Right ventricle myocardium inferior (tissue), 1 donor: ENCODE data around the gene GATA6. TPM values are rescaled to one million over a fixed set of nuclear protein-coding genes. Genes with fewer than 3 reads are reported as not detected.
A peak's percentile ranks its signal among the peaks of the same experiment; 100 is the strongest.

ENCODE experiments used
- ATAC-seq: fragments of 200-7000 bp; cut with Tn5 transposase; one replicate; pipeline ENCODE4 v1.9.1; 2020; ENCODE audit warnings: mild to moderate bottlenecking, moderate library complexity
- DNase-seq: peaks from one replicate; pipeline ENCODE4 v3.0.0; 2021; ENCODE audit errors: missing footprints
- intact Hi-C: fragments of 100-400 bp; cut with DNase I; formaldehyde crosslinking; loops from one replicate; pipeline ENCODE4 v1.11.0; 2022
- total RNA-seq: library from RNA; stranded (reverse); fragmentation: NEBNext Ultra II Directional; extraction: Animal tissue kit (Norgen Biotek cat#: 25700); gene quantifications from one replicate; pipeline ENCODE4 v1.2.1, GENCODE V29; 2021
- donor health status: DM: no; HTN: yes; CAD: no; lungs with severe emphysema.

The GATA6 gene
- total RNA-seq, 1 donor from 2014 or later: 56.3 TPM

GRCh38 chr18:22165049-22165602 is 4.3 kb upstream of the GATA6 start:
- ATAC-seq: no peak
- DNase-seq: no peak
- intact Hi-C loops: loop anchor here (5.0 kb wide), 4 partner anchors 248 to 547 kb away; no protein-coding TSS in a partner anchor

DNA sequence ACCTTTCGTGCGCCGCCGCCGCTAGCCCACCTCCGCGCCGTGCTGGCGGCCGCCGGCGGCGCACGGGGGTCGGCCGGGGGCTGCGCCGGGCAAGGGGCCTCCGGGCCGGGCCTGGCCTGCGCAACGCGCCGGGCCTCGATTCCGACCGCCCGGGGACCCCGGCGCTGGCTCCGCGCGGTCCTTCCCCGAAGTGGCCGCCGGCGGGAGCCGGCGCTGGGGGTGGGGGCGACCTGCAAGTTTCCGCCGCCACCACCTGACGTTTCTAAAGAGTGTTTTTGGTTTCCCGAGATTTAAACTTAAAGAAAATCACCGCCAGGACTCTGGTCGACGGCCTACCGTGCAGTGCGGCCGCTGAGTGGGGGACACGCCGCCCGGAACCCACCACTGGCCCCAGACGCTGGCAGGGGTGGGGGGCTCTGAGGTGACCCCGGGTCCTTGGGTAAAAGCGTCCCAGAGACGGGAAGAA is 3.8 kb upstream of the GATA6 start:
- no peak for DNase-seq
- no peak for ATAC-seq
- intact Hi-C loops: loop anchor here (5.0 kb wide), 4 partner anchors 248 to 547 kb away; no protein-coding TSS in a partner anchor

DNA sequence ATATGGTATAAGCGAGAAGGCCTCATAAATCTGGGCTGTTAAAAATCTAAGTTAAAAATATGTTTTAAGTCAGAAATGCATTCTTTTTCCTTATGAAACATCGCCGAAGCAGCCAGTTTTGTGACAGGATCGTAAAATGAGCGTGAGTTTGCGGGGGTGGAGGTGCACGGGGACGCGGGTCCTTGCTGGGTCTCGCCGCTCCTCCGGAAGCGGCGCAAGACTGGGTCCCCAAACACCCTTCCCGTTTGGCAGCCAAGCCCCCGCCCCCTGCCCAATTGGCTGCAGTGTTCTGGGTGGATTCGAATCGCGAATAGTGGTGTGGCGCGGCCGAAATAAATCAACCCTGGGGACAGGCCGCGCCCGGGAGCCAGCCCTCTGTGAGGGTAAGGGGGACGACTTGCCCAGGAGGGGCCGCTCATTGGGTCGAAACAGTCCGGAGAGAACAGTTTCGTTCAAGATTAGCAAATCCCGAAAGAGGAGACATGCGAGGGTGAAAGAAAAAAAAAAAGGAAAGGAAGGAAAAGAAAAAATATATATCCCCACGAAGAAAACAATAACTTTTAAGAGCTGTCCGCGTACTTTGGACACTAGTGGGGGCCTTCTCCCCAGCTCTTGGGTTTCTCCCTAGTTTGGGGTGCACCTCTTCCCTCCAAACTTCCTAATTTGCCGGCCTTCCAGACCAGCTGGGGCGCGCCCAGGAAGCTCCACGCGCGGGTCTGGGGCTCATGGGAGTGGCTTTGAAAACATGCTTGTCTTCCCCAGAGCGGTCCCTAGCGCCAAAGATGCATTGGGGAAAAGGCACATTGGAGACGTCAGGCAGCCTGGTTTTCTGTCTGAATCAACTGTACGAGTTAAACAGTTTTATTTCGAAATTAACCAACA is 3.1 kb upstream of the GATA6 start:
- peak; percentile 3 for ATAC-seq
- intact Hi-C loops: loop anchor here (5.0 kb wide), 4 partner anchors 249 to 546 kb away; no protein-coding TSS in a partner anchor
- DNase-seq: peak; percentile 75

DNA sequence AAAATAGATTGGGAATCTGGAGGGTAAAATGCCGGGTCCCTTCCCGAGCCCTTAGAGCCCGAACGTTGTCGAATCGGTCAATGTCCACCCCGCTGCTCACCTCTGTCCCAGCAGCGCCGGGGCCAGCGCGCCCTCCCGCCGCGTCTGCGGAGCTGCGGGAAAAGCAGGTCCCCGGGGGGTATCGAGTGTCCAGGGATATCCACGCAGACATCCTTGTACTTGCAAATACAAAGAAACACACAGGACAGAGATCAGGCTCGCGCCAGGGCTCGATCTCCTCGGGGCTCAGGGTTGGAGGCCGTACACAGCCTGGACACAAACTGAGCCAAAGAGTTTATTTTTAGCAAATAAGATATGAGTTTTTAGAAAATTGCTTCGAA is 2.3 kb upstream of the GATA6 start:
- DNase-seq: peak; percentile 61
- no peak for ATAC-seq
- intact Hi-C loops: loop anchor here (5.0 kb wide), 4 partner anchors 250 to 545 kb away; no protein-coding TSS in a partner anchor

DNA sequence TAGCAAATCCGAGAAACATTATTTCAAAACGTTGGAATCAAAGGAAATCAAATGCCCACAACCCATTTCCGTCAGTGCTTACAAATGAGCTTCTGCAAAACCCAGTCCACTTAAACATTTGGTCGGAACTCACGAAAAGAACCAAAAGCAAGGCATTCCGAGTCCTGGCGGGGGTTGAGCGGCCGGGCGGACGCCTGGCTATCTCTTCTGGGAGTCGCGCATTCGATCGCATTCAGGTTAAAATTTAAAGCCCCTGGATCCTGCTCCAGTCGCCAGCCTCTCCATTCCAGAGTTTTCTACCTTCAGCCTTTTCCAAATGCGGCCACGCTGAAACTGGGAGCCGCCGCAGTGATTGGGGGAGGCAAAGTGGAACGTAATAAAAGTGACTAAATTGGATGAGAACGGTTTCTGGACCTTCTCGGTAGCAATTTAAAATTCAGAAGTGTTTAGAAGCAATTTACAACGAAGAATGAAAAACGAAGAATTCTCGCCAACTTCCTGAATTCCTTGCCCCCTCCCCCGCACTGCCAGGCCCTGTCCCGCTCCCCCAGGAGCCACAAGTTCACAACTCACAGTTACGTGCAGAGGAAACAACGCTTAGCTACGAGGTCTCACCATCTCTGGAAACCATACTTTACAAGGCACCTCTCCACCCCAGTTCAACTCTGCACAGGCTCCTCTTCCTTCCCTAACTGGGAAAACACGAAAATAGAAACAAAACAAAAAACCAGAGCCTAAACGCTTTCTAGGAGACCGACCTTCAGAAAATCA is 1.7 kb upstream of the GATA6 start:
- DNase-seq (no peak), ATAC-seq (no peak)
- intact Hi-C loops: loop anchor here (2.0 to 5.0 kb wide), 6 partner anchors 169 to 545 kb away; no protein-coding TSS in a partner anchor

GRCh38 chr18:22168360-22168921 is 948 bp upstream of the GATA6 start:
- DNase-seq (peak; percentile 69), ATAC-seq (no peak)
- intact Hi-C loops: loop anchor here (2.0 to 5.0 kb wide), 6 partner anchors 170 to 544 kb away; no protein-coding TSS in a partner anchor

DNA sequence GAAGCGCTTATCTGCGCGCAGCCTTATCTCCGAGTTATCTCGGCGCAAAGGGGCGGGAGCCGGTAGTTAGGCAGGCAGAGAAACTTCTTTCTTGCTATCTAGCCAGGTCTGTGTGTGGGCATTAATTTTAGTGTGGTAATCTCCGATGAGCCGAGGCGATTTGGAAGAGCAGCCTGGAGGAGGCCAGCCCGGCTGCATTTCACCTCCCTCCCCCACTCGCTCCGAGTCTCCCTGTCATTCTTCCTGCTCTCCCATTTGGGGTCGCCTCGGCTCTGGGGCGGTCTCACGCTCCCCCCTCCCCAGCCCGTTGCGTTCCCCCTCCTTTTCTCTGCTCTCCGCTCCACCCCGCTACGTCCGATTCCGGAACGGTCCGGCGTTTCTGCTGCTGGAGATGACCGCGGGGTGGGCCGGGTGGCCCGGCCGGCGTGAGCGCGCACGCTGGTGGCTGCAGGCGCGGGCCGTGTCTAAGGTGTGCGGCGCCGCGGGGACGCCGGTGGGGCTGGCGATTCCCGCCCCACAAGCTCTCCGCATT is 566 bp downstream of the GATA6 start:
- ATAC-seq (peak; percentile 3), DNase-seq (peak; percentile 68)
- intact Hi-C loops: loop anchor here (2.0 to 5.0 kb wide), 6 partner anchors 171 to 542 kb away; no protein-coding TSS in a partner anchor

- ATAC-seq: peak; percentile 11
These were observed 1.2 kb downstream of the GATA6 start for GRCh38 chr18:22170421-22171257.

DNA sequence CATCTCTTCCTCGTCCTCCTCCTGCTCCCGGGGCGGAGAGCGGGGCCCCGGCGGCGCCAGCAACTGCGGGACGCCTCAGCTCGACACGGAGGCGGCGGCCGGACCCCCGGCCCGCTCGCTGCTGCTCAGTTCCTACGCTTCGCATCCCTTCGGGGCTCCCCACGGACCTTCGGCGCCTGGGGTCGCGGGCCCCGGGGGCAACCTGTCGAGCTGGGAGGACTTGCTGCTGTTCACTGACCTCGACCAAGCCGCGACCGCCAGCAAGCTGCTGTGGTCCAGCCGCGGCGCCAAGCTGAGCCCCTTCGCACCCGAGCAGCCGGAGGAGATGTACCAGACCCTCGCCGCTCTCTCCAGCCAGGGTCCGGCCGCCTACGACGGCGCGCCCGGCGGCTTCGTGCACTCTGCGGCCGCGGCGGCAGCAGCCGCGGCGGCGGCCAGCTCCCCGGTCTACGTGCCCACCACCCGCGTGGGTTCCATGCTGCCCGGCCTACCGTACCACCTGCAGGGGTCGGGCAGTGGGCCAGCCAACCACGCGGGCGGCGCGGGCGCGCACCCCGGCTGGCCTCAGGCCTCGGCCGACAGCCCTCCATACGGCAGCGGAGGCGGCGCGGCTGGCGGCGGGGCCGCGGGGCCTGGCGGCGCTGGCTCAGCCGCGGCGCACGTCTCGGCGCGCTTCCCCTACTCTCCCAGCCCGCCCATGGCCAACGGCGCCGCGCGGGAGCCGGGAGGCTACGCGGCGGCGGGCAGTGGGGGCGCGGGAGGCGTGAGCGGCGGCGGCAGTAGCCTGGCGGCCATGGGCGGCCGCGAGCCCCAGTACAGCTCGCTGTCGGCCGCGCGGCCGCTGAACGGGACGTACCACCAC is 2.1 kb downstream of the GATA6 start:
- peak; percentile 65 for DNase-seq
- no peak for ATAC-seq
- intact Hi-C loops: loop anchor here (2.0 kb wide), 1 partner anchor 391 kb away; no protein-coding TSS in a partner anchor

More at GRCh38 chr18:22170421-22171257, 1.2 kb downstream of the GATA6 start:
- intact Hi-C loops: no loop called here
- DNase-seq: peak; percentile 77

DNA sequence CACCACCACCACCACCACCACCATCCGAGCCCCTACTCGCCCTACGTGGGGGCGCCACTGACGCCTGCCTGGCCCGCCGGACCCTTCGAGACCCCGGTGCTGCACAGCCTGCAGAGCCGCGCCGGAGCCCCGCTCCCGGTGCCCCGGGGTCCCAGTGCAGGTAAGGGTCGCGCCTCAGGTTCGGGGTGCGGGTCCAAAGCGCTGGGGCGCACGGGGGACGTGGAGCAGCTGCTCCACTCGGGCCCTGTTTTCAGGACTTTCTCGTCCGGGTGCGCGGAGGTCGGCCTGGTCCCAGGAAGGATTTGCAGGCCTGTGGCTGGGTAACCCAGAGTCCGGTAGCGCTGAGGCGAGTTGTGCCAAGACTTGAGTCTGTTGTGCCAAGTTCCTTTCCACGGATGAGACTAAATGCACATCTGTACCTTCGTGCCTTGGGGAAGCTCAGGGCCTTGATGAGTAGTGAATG is 2.8 kb downstream of the GATA6 start:
- intact Hi-C loops: loop anchor here (2.0 kb wide), 1 partner anchor 391 kb away; no protein-coding TSS in a partner anchor
- ATAC-seq: no peak
- DNase-seq: peak; percentile 65

DNA sequence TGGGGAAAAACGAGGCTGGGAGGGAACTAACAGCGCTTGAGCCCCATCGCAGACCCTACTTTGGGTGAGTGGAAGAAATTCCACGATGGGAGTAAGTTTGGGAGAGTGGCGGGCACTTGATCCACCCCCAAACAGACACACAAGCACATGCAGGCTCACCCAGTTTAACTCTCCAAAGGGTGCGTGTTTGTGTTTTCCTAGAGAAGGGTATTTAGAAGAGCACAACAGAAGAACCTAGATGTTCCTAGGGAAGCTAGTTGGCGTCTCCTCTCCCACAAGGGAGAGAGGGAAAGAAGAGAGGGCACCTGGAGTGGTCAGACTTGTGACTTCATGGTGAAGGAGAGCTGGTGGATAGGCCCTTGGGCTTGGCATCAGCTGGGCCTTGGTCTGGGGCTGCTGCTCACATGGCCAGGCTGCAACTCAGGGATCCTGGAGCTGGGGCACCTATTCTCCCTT is 3.2 kb downstream of the GATA6 start:
- ATAC-seq (no peak), DNase-seq (no peak)
- intact Hi-C loops: loop anchor here (2.0 kb wide), 1 partner anchor 390 kb away; no protein-coding TSS in a partner anchor

DNA sequence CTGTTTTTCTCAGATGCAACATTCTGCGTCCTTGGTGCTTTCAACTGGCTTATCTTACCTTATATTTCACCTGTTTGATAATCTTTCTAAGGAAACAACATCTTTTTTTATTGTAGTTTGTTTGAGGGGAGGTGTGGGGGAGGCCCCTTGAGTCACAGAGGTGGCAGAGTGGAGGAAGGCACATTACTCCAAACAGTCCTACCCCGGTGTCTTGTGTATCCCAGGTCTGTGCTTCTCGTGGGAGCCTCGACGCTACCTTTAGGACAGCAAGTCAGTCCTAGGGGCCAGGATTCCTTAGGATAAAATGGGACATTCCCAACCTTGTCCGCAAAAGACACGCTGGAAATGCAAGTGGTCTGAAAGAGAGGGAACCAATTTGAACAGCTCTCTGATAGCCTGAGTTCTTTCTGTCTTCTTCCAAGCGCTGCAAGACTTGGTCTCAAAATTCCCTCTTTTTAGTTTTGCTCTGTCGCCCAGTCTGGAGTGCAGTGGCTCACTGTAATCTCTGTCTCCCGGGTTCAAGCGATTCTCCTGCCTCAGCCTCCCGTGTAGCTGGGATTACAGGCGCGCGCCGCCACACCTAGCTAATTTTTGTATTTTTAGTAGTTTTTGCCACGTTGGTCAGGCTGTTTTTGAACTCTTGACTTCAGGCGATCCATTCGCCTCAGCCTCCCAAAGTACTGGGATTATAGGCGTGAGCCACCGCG is 4.0 kb downstream of the GATA6 start:
- ATAC-seq (no peak), DNase-seq (peak; percentile 59)
- intact Hi-C loops: loop anchor here (2.0 kb wide), 1 partner anchor 389 kb away; no protein-coding TSS in a partner anchor

GRCh38 chr18:22173928-22174301 is 4.5 kb downstream of the GATA6 start:
- no peak for ATAC-seq
- intact Hi-C loops: loop anchor here (2.0 kb wide), 1 partner anchor 389 kb away; no protein-coding TSS in a partner anchor
- no peak for DNase-seq

GRCh38 chr18:22174341-22175145 is 5.2 kb downstream of the GATA6 start:
- ATAC-seq (peak; percentile 18), DNase-seq (no peak)
- intact Hi-C loops: no loop called here

DNA sequence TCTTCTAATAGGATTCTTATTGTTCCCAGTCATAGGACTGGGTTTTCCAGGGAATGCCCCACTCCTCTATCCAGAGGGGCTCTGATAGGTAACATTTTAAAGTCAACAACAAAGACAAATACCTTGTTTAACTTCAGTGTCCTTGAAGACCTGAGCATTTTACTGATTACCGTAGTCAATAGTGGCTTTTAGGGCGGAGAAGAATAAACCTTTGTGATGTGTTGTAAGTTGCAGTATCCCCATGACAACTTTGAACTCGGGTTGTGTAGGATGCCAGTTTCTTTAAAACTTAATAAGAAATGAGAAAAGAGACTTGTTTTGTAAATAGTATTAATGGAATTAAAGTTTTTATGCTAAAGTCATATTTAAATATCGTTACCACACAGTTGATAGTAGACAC is 6.0 kb downstream of the GATA6 start:
- ATAC-seq: no peak
- no peak for DNase-seq
- intact Hi-C loops: no loop called here
